ENCODE data around the gene RBMS3. TPM values are rescaled to one million over a fixed set of nuclear protein-coding genes. Genes with fewer than 3 reads are reported as not detected.

The RBMS3 gene
- total RNA-seq, 1 donor from 2014 or later = 0.47 TPM

DNA sequence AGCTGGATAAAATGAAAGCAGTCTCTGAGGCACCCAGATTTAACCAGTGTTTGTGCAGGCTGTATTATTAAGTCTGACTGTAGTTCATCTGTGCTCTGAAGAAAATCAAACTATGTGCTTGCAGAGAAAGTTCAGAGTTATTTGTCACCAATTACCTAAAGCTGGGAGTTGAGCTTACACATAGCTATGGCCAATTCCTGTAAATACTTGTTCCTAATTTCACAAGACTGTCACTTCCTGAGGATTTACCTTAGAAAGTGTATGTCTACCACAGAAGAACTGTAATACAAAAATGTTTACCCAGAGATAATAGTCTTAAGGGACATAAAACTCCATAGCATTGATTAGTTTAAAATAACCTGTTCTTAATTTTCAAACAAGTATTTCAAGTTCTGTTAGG lies 697.2 kb downstream of the RBMS3 start:
- Histone ChIP-seq H2AFZ (replicated peaks) (no peak overlapping the region), H3K4me2 (no peak overlapping the region), H3K9me3 (ENCODE audit: low read depth) (peaks cover 9% of the 10 kb centered on the region), H3K27me3 (no peaks in the 10 kb centered on the region), H3F3A (ENCODE audit: low read depth) (peaks cover 14% of the 10 kb centered on the region), H3K4me3 (no peak overlapping the region), H3K79me2 (ENCODE audit: low read depth) (no peaks in the 10 kb centered on the region), H4K20me1 (ENCODE audit: low read depth) (no peaks in the 10 kb centered on the region), H3K9ac (no peak overlapping the region), H3K27ac (no peak overlapping the region), H3K36me3 (peaks cover 5% of the 10 kb centered on the region), H3K4me1 (peaks cover 3% of the 10 kb centered on the region)
- no peak overlapping the region for H3K27ac Mint-ChIP-seq
- H3K36me3 Mint-ChIP-seq = peaks cover 4% of the 10 kb centered on the region
- peaks cover under 1% of the 10 kb centered on the region for H3K4me1 Mint-ChIP-seq
- TF ChIP-seq, protein P1, sequence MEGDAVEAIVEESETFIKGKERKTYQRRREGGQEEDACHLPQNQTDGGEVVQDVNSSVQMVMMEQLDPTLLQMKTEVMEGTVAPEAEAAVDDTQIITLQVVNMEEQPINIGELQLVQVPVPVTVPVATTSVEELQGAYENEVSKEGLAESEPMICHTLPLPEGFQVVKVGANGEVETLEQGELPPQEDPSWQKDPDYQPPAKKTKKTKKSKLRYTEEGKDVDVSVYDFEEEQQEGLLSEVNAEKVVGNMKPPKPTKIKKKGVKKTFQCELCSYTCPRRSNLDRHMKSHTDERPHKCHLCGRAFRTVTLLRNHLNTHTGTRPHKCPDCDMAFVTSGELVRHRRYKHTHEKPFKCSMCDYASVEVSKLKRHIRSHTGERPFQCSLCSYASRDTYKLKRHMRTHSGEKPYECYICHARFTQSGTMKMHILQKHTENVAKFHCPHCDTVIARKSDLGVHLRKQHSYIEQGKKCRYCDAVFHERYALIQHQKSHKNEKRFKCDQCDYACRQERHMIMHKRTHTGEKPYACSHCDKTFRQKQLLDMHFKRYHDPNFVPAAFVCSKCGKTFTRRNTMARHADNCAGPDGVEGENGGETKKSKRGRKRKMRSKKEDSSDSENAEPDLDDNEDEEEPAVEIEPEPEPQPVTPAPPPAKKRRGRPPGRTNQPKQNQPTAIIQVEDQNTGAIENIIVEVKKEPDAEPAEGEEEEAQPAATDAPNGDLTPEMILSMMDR (IDR thresholded peaks at IDR 0.05) = no peak
- TF ChIP-seq EZH2phosphoT487 (IDR thresholded peaks at IDR 0.05) = no peak
- no peak for TF ChIP-seq EZH2 (IDR thresholded peaks at IDR 0.05)
- no peak overlapping the region for H3K4me3 Mint-ChIP-seq
- no peaks in the 10 kb centered on the region for H3K27me3 Mint-ChIP-seq (ENCODE audit: insufficient read depth, low read depth)
- no peak for DNase-seq (ENCODE audit: low spot score)
- peaks cover 25% of the 10 kb centered on the region for H3K9me3 Mint-ChIP-seq

DNA sequence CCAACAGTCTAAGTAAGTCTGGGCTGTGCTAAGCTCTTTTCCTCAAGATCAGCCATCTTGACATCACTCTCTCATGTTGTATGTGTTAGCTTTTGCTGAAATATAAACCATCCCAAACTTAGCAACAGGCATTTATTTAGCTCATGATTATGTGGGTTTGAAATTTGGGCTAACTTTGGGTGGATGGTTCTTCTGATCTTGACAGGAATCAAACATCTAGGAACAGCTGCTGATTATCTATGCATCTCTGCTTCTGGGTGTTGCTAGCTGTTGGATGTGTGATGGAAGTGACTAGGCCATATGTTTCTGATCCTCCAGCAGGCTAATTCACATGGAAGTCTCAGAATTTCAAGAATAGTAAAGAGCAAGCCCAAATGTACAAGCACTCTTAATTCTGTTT lies 710.3 kb downstream of the RBMS3 start:
- no peak overlapping the region for H2AFZ ChIP-seq (replicated peaks)
- no peaks in the 10 kb centered on the region for H3F3A ChIP-seq (ENCODE audit: low read depth)
- no peaks in the 10 kb centered on the region for H3K4me1 ChIP-seq
- H3K36me3 ChIP-seq = no peaks in the 10 kb centered on the region
- Mint-ChIP-seq H3K27me3 (ENCODE audit: insufficient read depth, low read depth) (no peaks in the 10 kb centered on the region), H3K9me3 (peaks cover 8% of the 10 kb centered on the region), H3K4me1 (no peaks in the 10 kb centered on the region), H3K36me3 (peaks cover 4% of the 10 kb centered on the region), H3K4me3 (no peak overlapping the region), H3K27ac (no peak overlapping the region)
- TF ChIP-seq, protein P1 (IDR thresholded peaks at IDR 0.05) = no peak
- no peak for TF ChIP-seq EZH2 (IDR thresholded peaks at IDR 0.05)
- no peak for TF ChIP-seq EZH2phosphoT487 (IDR thresholded peaks at IDR 0.05)
- H4K20me1 ChIP-seq (ENCODE audit: low read depth) = no peaks in the 10 kb centered on the region
- H3K4me2 ChIP-seq = no peak overlapping the region
- no peaks in the 10 kb centered on the region for H3K27me3 ChIP-seq
- H3K4me3 ChIP-seq = no peak overlapping the region
- no peak overlapping the region for H3K27ac ChIP-seq
- H3K9me3 ChIP-seq (ENCODE audit: low read depth) = no peaks in the 10 kb centered on the region
- no peak for DNase-seq (ENCODE audit: low spot score)
- no peak overlapping the region for H3K9ac ChIP-seq
- no peaks in the 10 kb centered on the region for H3K79me2 ChIP-seq (ENCODE audit: low read depth)

DNA sequence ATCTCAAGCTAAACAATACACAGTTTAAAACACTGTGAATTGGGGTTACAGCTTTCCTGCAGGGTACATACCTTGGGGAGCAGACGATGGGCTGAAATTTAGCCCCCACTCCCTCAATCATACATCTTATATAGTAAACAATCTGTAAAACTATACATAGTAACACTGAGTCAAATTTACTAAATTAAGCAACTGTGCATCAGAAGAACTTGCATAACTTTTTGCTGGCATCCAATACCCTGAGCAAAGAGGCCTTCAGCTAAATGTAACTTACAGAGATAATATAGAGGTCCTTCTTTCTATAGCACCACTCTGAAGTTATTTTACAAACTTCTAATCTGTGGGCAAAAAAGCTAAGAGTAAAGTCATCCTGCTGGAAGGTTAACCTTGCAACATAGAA lies 721.9 kb downstream of the RBMS3 start:
- no peak for TF ChIP-seq EZH2phosphoT487 (IDR thresholded peaks at IDR 0.05)
- TF ChIP-seq EZH2 (IDR thresholded peaks at IDR 0.05) = no peak
- TF ChIP-seq, protein P1 (IDR thresholded peaks at IDR 0.05) = no peak
- H3K4me1 ChIP-seq = peaks cover 9% of the 10 kb centered on the region
- Mint-ChIP-seq H3K36me3 (no peaks in the 10 kb centered on the region), H3K9me3 (peaks cover 8% of the 10 kb centered on the region), H3K4me3 (no peak overlapping the region), H3K4me1 (peaks cover 4% of the 10 kb centered on the region), H3K27ac (no peak overlapping the region), H3K27me3 (ENCODE audit: insufficient read depth, low read depth) (no peaks in the 10 kb centered on the region)
- no peak overlapping the region for H3K4me2 ChIP-seq
- no peak overlapping the region for H3K9ac ChIP-seq
- no peak for DNase-seq (ENCODE audit: low spot score)
- no peaks in the 10 kb centered on the region for H3F3A ChIP-seq (ENCODE audit: low read depth)
- H3K27ac ChIP-seq = no peak overlapping the region
- no peaks in the 10 kb centered on the region for H3K27me3 ChIP-seq
- H3K9me3 ChIP-seq (ENCODE audit: low read depth) = no peaks in the 10 kb centered on the region
- no peaks in the 10 kb centered on the region for H3K79me2 ChIP-seq (ENCODE audit: low read depth)
- no peaks in the 10 kb centered on the region for H3K36me3 ChIP-seq
- H4K20me1 ChIP-seq (ENCODE audit: low read depth) = no peaks in the 10 kb centered on the region
- peak overlapping the region; percentile 33 for H2AFZ ChIP-seq (replicated peaks)
- no peak overlapping the region for H3K4me3 ChIP-seq
